Measurements from ENCODE around the gene CBX7.

DNA sequence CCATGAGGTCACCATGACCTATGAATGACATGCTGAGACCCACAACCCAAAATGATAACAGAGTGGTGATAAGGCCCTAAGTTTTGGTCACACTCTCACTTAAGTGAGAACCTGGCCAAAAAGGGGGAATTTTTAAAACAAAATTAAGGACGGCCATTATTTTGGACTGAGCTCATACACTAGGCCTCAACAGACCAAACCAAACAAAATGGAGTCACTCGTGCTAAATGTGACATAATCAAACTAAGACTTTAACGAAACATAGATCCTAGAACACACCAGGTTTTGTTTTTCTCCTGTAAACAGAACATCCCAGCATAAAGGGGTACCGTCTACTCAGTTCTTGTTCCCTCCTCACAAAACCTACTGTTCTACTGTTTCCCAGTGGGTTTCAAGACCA lies 44.0 kb downstream of the CBX7 start:
- TF ChIP-seq CEBPB (IDR thresholded peaks at IDR 0.05; ENCODE audit: low read depth, low read length) = no peak
- no peak for TF ChIP-seq POLR2A (IDR thresholded peaks at IDR 0.05; ENCODE audit: low read depth, low read length)
- no peak for TF ChIP-seq USF2 (IDR thresholded peaks at IDR 0.05; ENCODE audit: low read depth, low read length)
- no peak for TF ChIP-seq CTCF (conservative IDR thresholded peaks at IDR 0.05; ENCODE audit: low read depth, low read length)
- TF ChIP-seq RCOR1 (IDR thresholded peaks at IDR 0.05; ENCODE audit: insufficient replicate concordance, low read length) = no peak
- no peak for TF ChIP-seq RAD21 (IDR thresholded peaks at IDR 0.05; ENCODE audit: low read length)
- TF ChIP-seq, protein P1, sequence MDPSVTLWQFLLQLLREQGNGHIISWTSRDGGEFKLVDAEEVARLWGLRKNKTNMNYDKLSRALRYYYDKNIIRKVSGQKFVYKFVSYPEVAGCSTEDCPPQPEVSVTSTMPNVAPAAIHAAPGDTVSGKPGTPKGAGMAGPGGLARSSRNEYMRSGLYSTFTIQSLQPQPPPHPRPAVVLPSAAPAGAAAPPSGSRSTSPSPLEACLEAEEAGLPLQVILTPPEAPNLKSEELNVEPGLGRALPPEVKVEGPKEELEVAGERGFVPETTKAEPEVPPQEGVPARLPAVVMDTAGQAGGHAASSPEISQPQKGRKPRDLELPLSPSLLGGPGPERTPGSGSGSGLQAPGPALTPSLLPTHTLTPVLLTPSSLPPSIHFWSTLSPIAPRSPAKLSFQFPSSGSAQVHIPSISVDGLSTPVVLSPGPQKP (IDR thresholded peaks at IDR 0.05; ENCODE audit: borderline replicate concordance, low read depth, low read length) = no peak
- no peak for TF ChIP-seq RFX5 (IDR thresholded peaks at IDR 0.05; ENCODE audit: low read depth, low read length)
- no peak for TF ChIP-seq MAFK (IDR thresholded peaks at IDR 0.05; ENCODE audit: low read depth, low read length)
- TF ChIP-seq MXI1 (IDR thresholded peaks at IDR 0.05; ENCODE audit: borderline replicate concordance, low read depth, low read length) = no peak

Measured in IMR-90 (cell line).